ENCODE results near the gene AIF1.

The AIF1 gene

GRCh38 chr6:31621320-31621939 lies 6.4 kb downstream of the AIF1 start:
- DNase-seq, result no peak

- DNase-seq, result no peak
Measured at GRCh38 chr6:31621991-31622390, 7.0 kb downstream of the AIF1 start.

- DNase-seq, result no peak
Measured at GRCh38 chr6:31622684-31623091, 7.7 kb downstream of the AIF1 start.

GRCh38 chr6:31624070-31624469 lies 9.0 kb downstream of the AIF1 start:
- no peak for DNase-seq

- DNase-seq, result no peak
Measured at GRCh38 chr6:31626952-31627351, 11.9 kb downstream of the AIF1 start.

GRCh38 chr6:31627690-31628287 lies 12.8 kb downstream of the AIF1 start:
- DNase-seq, result no peak

GRCh38 chr6:31629014-31629413 lies 14.0 kb downstream of the AIF1 start:
- DNase-seq, result no peak

- DNase-seq, result no peak
Measured at GRCh38 chr6:31630177-31630934, 15.3 kb downstream of the AIF1 start.

GRCh38 chr6:31631209-31631608 lies 16.2 kb downstream of the AIF1 start:
- DNase-seq, result no peak

GRCh38 chr6:31631681-31632278 lies 16.7 kb downstream of the AIF1 start:
- DNase-seq, result no peak

GRCh38 chr6:31632279-31632946 lies 17.4 kb downstream of the AIF1 start:
- DNase-seq, result no peak

- DNase-seq, result no peak
Measured at GRCh38 chr6:31633447-31633846, 18.4 kb downstream of the AIF1 start.

GRCh38 chr6:31634131-31634530 lies 19.1 kb downstream of the AIF1 start:
- no peak for DNase-seq

GRCh38 chr6:31634969-31635575 lies 20.0 kb downstream of the AIF1 start:
- DNase-seq, result no peak

- no peak for DNase-seq
Measured at GRCh38 chr6:31636698-31637596, 21.9 kb downstream of the AIF1 start.

GRCh38 chr6:31639043-31639442 lies 24.0 kb downstream of the AIF1 start:
- DNase-seq, result no peak

- no peak for DNase-seq
Measured at GRCh38 chr6:31639449-31639861, 24.4 kb downstream of the AIF1 start.

- DNase-seq, result no peak
Measured at GRCh38 chr6:31640612-31641011, 25.6 kb downstream of the AIF1 start.

- DNase-seq, result no peak
Measured at GRCh38 chr6:31641370-31641769, 26.3 kb downstream of the AIF1 start.

GRCh38 chr6:31642798-31643570 lies 27.9 kb downstream of the AIF1 start:
- no peak for DNase-seq

Data from effector CD4-positive, alpha-beta T cell (primary cell).